SK-N-MC (cell line): ENCODE results near the gene GJB5.

Source experiments
- EZH2 ChIP-seq: fragments of 200-600 bp; sonication (generic); IDR thresholded peaks from one replicate; pipeline ENCODE4 v1.6.1; 2017; ENCODE audit warnings: antibody characterized with exemption
- FOXP2 ChIP-seq: optimal IDR thresholded peaks from 2 replicates; pipeline ENCODE3; 2011; ENCODE audit warnings: mild to moderate bottlenecking, moderate library complexity; ENCODE audit not compliant: insufficient read depth; ENCODE audit errors: extremely low read length, control extremely low read depth
- POLR2AphosphoS5 ChIP-seq: IDR thresholded peaks from 2 replicates; pipeline ENCODE4 v1.6.1; 2012; ENCODE audit warnings: mild to moderate bottlenecking, low read depth, low read length, borderline replicate concordance

DNA sequence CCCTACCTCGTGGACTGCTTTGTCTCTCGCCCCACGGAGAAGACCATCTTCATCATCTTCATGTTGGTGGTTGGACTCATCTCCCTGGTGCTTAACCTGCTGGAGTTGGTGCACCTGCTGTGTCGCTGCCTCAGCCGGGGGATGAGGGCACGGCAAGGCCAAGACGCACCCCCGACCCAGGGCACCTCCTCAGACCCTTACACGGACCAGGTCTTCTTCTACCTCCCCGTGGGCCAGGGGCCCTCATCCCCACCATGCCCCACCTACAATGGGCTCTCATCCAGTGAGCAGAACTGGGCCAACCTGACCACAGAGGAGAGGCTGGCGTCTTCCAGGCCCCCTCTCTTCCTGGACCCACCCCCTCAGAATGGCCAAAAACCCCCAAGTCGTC is 39.9 kb downstream of the GJB5 start:
- TF ChIP-seq EZH2 (no peak), POLR2AphosphoS5 (no peak), FOXP2 (no peak)
